Measurements from ENCODE around the gene SEC24D.

The SEC24D gene

DNA sequence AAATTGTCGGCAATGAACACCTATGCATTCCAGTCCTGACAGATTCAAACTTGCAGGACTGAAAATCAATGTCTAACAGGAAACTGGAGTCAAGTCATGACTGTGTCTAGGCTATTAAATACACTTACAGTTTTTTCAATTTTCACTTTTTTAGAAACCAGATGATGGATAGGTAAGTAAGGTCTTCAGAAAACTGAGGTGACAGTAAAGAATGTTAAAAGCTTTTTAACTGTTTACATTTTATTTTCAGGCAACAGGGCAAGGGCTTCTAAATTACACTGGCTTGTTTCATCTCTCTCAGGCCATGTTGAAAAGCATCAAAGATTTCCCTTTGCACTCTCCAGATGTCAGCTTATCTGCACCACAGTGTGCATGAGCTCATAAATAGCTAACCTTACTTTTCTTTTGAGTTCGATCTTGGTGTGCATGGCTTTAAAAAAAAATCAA, 65.2 kb downstream of the SEC24D start:
- no peak for DNase-seq

DNA sequence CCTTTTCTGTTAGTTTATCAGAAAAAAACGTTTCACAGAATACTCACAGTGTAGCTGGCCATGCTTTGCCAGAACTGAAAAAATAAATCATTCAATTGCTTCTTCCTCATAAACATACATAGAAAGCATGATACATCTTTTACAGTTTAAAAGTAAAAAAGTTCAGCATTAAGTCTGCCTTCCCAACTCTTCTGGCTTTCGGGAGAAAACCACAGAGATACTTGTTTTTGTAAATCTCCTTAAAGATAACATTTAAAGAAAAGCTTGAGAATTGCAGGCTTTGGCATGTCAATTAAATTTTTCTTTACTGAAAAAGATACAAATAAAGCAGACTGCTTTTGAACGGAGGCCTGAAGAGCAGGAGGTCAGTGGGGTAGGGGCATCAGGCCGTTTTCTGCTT, 66.8 kb downstream of the SEC24D start:
- DNase-seq: no peak

DNA sequence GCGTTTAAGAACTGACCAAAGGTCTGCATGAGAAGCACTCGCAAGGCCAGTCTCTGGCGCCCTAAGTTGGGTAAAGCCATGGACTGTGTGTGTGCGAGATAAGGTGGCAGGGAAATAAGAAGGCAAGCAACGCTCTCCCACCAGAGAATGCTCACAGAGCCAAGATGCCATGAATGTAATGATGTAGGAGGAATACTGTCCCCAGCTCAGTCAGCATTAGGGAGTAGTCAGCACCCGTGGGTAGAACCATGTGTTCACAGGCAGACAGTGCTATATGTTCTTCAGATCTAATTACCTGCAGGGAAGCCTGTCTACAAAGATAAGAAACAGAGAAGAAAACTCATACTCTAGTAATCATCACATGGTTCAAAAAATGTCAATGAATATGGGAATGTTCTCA, 68.8 kb downstream of the SEC24D start:
- no peak for DNase-seq

DNA sequence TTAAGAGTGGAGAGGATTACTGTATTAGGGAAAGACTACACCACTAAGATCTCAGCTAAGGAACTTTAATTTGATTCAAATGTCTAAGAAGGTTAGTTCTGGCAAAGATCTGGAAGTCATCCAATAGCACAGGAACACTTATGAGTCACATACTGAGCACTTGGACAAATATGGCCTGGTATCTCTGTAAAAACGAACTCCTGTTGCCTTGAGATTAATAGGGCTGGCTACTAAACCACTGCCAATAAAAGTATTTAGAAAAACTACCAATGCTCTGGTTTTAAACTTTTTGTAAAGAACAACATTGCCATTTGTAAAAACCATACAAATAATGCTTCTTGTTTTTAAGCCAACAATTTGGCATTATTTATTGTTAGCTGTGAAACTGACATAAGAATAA, 70.5 kb downstream of the SEC24D start:
- no peak for DNase-seq

DNA sequence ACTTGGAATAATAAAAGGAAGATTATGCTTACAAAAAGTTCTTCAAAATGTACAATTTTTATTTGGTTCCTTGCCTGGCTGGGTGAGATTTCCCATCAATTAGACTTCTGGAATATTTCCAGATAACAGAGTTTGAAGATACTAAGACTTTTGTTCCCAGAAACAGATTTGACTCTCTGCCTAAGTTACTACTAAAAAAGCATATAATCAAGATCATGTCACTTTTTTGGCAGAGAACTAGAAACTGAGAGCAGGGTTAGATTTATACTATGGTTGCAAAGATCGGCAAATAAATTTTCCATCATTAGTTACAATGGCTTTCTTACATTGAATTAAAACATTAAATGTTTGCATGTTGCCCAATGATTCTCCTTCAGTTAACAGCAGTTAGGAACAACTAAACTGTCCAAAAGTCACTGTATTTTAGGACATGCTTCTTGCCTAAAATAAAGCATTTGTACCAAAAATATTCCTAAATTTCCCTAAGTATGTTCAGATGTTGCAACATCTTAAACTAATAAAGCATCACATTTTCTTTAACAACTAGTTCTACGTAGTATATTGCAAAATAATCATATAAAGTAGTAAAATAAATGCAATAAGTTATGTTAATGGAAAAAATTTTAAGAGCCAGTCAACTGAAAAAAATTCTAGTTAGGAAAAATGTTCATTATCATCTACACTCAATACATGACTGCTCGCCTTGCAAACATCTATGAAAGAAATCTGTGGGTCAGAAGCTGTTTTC, 73.0 kb downstream of the SEC24D start:
- no peak for DNase-seq

DNA sequence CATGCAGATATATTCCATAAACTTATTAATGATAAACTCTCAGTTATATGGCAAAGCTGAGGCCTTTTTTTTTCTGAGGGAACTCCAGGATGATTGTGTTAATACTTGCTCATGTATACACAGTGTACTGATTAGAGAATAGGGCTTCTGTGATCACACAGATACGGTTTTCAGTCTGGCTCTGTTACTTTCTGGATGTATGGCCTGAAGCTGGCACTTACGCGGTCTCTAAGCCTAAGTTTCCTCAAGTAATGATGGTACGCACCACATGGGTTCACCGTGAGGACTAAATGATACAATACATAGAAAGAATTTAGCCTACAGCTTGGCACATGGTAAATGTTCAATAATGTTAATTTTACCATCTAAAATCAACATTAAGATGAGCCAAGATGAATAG, 73.8 kb downstream of the SEC24D start:
- DNase-seq: peak in 1 of 2 experiments; percentile 3

DNA sequence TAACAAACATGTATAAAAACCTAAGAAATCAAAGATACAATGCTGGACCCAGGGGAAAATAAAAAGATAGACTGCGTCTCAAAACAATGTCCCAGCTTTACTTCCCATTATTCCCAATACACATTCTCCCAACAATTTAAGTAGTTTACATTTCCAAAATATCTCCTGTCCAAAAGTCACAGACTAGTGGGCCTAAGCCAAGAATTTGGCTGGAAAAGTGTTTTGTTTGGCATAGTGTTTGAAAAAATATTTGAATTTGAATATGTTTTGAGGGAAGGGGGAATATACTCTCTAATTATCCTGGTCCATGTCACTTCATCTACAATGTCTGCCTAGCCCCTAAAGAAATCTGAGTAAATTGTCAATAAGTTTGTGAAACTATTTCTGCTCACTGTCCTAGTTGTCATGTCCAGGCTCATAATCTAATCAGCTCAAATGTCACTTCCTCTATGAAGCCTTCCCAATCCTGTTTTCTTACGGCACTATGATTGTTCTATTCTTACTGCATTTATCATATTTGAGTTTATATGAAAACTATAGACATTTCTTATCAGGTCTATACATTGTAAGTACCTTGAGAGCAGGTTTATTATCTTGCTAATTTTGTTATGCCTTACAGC, 74.4 kb downstream of the SEC24D start:
- no peak for DNase-seq

DNA sequence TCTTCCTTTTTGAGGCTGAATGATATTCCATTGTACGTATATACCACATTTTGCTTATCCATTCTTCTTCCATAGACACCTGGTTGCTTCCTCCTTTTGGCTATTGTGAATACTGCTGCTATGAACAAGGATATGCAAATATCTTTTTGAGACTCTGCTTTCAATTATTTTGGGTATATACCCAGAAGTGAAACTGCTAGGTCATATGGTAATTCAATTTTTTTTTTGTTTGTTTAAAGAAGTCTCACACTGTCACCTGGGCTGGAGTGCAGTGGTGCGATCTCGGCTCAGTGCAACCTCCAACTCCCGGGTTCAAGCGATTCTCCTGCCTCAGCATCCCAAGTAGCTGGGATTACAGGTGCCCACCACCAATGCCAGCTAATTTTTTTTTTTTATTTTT, 75.4 kb downstream of the SEC24D start:
- no peak for DNase-seq

DNA sequence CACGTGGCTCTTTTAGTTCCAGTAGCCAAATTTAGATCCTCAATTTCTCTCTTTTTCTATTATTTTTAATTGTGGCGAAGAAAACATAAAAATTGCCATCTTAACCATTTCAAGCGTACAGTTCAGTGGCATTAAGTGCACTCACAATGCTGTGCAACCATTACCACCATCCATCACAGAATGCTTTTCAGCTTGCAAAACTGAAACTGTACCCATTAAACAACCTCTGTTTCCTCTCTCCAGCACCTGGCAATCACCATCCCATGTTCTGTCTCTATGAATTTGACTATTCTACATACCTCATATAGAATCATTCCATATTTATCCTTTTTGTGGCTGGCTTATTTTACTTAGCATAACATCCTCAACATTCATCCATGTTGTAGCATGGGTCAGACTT, 75.8 kb downstream of the SEC24D start:
- no peak for DNase-seq

DNA sequence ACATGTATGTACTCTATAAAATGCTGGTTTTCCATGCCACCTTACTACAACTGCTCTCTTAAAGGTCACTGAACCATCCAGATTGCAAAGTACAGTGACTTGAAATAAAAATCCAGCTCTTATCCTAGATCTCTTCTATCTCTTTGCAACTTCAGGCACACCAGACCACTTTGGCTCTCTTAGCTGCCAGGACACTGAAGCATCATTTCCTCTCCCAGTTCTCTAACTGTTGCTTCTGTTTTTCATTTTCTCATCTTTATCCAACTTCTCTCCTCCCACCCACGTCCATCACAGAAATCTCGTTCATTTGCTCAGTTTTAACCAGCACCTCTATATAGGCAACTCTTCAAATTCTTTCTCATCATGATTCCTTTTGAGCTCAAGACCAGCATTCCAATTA, 76.4 kb downstream of the SEC24D start:
- DNase-seq: no peak

DNA sequence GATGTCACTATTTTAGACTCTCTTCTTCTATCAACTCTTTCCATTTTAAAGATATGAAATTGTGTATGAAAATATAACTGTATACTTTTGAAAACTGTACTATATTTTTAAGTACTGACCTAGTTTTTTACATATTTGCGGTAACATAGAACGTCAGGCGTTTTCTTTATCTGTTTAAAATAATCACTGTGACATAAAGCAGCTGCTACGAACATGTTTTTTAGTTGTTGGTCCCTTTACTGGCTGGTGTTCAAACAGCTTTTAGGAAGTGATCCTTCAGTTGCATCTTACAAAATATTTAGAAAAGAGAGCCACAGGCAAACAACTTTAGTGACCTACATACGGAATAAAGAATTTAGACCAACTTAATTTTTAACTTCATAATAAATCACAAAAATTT, 77.6 kb downstream of the SEC24D start:
- DNase-seq: no peak

DNA sequence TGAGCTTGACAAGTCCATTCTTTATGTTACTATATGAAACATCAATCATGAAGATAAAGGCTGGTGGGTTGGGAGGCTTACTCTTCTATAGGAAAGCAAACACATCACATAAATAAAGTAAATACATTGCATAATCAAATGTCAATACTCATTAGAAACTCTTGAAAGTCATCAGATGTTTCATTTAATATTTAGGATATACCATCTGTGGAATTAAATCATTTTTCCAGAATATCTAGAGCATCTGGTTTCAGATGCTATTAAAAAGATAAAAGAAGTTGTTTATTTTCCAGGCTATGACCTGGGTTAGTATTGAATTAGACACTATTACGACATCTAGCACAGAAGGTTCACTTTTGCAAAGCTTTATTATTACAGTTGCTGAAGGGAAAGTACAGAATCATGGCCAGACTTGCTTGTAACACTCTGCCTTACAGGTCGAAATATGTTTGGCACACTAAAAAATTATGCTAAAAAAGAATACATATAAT, 78.1 kb downstream of the SEC24D start:
- DNase-seq: no peak

DNA sequence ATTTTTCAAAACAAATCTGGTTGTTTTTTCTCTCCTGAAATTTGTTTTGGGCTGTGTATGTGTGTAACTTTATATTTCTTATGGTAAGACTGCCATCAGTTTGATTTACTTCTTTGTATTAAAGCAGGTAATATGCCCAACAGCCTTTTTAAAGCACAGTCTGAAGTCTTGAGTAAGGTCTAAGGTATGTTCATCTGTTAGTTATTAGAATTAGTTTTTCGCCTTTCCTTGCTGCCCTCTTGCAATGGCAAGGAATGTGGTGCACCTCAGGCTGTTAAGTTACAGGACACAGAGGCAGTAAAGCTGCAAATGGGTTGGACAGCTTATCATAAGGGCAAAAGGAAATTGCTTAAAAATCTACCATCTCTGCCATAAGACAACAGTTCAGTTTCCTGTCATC, 79.0 kb downstream of the SEC24D start:
- DNase-seq: no peak

DNA sequence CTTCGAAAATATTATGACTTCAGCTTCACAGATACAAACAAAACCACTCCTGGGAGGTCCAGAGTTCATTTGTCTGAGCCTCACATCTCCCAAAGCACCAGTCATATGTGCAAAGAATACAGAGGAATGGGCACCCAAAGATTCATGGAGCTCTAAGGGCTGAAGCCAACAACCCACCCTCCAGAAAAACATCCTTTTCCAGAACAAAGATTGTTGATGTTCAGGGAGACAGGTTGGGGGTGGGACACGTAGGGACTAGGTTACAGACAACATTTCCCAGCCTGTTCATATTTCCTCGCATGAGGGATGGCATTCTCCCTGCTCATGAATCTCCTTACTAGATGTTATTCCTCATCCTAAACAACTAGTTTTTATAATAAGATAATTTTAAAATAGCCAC, 79.5 kb downstream of the SEC24D start:
- no peak for DNase-seq

DNA sequence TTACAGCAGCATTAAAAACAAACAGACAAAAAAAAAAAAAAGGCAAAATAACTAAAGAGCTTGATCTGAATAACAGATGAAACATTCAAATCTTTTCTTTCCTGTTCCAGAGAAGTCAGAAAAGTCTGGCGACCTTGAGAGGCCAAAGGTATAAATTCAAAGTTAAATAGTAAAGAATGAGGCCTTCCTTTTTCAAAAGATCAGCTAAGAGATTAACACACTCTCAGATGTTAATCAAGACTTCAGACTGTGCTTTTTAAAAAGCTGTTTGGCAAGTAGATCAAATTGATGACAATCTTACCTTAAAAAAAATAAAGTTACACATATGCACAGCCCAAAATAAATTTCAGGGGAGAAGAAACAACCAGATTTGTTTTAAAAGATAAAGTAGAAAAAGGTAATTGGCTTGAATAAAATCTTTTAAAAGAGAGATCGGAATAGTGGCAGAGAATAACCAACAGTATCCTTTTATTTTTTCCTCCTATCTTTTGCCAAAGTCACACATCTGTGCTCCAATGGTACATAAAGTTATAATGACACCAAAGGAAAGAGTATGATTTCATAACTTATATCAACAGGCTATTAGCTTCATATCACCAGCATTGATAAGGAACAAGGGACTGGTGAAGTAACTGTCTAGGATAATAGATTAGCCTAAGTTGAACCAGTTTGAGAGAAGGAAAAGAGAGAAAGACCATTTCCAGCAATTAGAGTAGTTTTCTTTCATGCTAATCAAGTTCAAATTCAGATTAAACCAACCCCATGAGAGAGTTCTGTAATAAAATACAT, 80.3 kb downstream of the SEC24D start:
- no peak for DNase-seq

DNA sequence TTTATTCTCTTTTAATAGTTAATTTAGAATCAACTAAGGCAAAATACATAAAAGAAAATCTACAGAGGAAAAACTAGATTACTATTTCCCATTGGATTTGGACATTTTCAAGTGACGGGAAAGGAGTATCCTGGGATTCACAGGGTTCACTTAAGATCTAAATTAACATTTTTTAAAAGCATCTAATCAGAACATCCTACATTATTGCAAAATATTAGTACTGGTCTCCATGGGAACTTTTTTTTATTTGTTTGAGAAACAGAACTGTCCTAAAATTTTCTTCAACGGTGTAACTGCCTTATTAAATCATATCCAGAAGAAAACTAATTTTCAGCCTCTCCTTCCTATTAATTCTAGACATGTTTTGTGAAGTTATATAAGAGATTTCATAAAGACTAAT, 81.0 kb downstream of the SEC24D start:
- no peak for DNase-seq

DNA sequence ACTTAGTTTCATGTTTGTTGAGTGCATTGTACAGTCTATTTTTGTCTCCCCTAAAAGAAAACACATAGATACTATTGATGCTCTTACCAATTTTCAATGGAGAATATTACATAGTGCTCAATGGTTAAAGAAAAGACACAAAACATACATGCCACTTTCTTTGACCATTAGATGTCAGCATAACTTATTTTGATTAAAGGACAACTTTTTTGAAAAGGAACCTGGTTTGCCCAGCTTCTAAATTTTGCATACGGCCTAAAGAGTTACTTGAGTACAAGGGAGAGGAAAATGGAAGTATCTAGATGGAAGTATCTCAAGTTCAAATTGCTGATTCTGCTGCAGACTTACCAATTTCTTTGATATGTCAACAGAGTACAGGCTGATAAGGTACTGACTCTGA, 82.2 kb downstream of the SEC24D start:
- DNase-seq: no peak

DNA sequence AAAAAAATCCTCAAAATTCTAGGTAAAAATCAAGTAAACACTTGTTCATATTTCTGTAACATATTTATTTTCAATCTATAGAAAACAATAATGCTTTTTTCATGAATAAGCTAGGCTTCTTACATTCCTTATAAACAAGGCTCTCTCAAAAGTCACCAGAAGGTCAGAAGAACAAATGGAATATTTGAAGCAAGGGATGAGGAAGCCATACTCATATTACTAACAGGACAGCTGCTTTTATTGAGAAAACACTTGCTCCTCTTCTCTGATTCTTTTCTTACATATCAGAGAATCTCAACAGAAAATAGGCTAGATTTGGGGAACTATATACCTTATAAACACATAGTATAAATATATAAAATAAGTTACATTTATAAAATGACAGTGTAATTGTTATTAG, 82.8 kb downstream of the SEC24D start:
- no peak for DNase-seq

DNA sequence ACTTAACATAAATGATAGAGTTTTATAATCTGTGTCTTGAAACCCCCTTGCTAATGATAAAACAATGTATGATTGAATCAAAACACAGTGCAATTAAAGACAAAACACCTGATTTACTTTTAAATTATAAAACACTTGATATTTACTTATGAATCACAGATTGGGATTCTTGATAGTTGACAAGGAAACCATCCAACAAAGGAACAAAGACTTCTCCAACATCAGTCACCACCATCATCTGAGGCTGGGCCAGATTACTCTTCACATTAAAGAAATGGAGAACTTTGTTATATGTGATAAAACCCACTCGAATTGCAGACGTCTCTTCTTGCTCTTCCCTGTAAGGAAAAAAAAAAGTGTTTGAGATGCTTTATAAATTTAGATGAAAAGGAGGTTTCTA, 83.4 kb downstream of the SEC24D start:
- no peak for DNase-seq

DNA sequence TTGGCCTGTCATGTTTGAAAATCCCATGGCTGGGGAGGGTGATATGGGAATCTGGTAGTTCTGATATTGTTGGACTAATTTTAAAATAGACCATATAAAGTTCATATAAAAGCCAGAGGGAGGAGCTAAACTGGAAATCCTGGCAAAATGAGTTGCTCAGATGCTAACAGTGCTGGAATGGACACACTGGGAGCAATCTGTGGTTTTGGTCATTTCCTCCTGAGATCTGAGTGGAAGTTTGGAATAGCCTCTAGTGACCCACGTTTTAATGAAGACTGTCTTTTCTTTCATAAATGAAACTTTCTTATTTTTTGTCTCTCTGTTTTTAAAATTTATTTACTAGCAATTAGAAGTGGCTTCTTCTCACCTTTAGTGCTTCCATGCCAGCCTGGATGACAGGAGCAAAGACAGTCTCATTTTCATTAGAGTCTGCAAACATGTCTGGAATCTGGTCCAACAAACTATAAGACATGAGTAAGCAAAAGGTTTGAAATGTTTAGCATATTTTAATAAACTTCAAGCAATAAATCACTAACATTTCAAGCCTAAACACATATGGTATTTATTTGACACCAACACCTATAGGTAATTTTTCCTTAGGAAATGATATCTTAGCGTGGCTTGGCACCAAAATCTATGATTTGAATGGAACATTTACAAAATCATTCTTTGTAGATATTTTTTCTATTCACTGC, 84.2 kb downstream of the SEC24D start:
- no peak for DNase-seq

DNA sequence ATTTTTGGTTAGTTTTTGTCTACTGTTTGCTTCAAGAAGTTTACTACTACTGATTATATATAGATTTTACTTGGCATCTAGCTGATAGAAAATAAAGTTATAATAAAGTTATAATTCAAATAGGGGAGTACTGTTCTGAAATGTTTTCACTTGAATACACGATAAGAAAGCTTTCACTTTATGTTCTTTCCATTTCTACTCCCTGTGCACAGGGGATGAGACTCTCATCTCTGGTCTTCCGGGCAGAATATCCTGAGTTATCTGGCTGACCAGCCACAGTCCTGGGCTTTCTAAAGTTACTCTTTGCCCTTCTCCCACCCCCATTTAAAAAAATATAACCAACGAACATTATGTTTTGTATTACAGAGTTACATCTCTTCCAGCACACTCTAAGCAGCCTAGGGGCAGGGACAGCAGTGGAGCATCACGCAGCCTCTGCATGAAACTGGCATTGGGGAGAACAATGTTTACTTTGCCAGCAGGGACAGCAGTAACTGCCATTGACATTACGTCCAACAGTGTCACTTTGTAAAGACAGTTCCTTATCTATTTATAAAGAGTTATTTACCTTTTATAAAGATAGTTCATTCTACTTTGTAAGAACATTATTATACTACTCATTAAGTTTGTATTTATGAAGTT, 86.5 kb downstream of the SEC24D start:
- peak; percentile 10 to 73 for DNase-seq

DNA sequence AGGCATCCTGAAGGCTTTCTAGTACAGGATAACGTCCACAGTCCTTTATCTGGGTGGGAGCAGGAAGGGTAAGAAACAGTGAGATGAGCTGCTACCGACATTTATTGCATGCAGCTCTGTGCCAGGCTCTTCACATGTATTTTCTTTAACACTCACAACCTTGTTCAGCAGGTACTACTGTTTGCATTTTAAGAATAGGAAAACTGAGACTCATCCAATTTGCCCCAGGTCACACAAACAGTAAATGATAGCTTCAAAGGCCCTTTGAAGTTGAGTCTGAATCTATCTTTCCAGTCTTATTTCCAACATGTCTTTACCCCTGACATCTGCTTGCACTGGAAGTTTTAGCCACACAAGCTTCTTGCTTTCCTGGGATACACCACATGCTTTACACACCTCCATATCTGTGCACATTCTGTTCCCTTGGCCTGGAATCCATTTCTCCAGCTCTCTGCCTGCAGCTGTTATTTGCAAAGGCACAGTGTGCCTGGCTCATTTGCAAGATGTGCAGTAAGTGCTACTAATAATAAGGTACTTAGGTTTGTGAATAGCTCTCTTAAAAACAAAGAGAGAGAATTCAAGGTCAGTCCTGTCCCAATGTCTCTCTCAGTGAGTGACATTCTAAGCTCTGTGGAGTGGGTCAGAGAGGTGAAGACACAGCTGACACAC, 89.5 kb downstream of the SEC24D start:
- peak in 1 of 2 experiments; percentile 4 for DNase-seq

Measured in NCI-H2081 (cell line).